Mesenteric fat pad (tissue), 1 donor: ENCODE measurements around the gene ESYT1. TPM values are rescaled to one million over a fixed set of nuclear protein-coding genes. Genes with fewer than 3 reads are reported as not detected.

Experiments
- DNase-seq: peaks from one replicate; pipeline ENCODE4 v3.0.0-alpha.2; 2020; ENCODE audit warnings: low spot score
- total RNA-seq: library from RNA; stranded (reverse); fragmentation: NEBNext Ultra II Directional; extraction: Animal tissue kit (Norgen Biotek cat#: 25700); gene quantifications from one replicate; pipeline ENCODE4 v1.2.1, GENCODE V29; 2021
- donor health status: DM: yes; HTN: yes; CAD: no.

Gene ESYT1
- total RNA-seq, 1 donor from 2014 or later, result 435 TPM

DNA sequence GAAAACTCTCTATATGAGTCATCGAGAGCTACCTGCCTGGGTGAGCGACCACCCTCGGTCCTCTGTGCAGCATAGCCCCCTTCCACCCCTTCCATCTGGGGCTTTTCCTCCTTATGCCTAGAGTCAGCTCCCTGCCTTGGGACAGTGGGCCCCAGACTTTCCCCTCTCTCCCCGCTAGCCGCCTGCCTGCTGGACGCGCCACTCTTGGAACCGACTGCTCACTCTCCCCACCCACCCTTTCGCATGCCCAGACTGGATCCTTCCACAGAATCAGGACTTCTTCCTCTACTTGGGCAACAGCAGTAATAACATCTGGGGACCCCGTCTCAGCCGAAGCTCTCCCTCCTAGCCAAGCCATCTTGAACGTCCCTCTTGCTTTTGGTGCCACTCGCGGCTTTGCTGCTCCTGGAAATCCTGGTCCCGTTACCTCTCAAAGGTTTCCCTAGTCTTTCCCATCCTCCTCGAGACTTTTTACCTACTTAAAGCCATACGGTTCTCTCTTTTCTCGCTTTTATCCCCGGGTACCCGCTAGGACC lies 671 bp downstream of the ESYT1 start:
- no peak for DNase-seq

DNA sequence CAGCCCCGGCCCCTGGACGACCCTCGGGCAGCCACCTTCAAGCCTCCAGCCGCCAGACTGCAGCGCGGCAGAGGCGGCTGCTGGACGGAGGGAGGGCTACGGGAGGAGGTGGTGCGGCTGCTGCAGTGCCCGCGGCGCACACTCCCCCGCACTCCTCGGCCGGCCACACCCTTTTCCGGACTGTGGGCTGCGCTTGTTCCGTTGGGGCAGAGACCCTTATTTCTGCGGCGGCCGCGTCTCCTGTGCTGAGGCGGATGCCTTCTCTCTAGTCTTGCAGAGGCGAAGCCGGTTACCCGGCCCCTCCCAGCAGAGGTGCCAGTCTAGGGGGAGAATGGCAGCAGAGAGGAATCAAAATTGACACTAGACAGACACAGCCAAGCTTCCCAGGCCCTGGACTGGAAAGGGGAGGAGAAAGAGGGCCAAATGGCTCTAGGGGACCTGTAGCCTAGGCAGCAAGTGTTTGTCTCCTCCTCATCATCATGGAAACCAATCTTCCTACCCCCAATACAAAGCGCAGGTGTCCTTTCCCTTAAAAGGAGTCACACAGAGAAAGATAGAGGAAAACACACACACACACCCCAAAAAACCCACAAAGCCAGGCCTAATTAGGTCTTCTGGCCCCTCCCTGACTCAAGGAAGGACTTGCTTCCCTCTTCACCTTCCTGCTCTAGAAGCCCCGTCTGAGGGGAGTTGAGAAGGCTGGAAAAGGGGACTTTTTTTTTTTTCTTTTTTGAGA lies 1.3 kb downstream of the ESYT1 start:
- DNase-seq, result no peak

DNA sequence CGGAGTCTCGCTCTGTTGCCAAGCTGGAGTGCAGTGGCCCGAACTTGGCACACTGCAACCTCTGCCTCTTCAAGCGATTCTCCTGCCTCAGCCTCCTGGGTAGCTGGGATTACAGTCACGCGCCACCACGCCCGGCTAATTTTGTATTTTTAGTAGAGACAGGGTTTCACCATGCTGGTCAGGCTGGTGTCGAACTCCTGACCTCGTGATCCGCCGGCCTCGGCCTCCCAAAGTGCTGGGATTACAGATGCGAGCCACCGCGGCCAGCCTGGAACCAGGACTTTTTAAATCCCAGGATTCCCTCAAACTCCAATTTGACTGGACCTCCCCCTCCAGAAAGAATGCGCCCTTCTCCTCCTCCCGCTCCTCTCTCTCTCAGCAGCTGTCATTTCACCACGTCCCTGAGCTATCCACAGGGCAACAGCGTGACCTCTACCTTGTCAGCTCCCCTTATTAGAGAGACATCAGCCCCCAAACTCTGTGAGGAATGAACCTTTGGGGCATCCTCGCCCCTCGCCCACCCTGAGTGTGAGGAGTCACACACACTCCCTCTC lies 2.0 kb downstream of the ESYT1 start:
- no peak for DNase-seq

DNA sequence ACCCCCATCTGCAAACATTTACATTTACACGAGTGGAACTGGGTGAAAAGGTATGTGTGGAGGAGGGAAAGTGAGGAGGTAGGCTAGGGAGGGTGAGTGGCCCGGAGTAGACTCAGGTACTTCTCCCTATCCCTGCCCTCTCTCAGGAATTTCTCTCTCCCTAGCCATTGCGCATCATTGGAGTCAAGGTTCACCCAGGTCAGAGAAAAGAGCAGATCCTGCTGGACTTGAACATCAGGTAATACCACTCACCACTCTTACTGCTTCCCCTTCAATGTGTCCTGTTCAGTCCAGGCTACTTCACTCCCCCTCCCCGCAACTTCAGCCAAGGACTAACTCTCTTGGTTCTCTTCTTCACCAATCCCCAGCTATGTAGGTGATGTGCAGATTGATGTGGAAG lies 2.8 kb downstream of the ESYT1 start:
- no peak for DNase-seq

DNA sequence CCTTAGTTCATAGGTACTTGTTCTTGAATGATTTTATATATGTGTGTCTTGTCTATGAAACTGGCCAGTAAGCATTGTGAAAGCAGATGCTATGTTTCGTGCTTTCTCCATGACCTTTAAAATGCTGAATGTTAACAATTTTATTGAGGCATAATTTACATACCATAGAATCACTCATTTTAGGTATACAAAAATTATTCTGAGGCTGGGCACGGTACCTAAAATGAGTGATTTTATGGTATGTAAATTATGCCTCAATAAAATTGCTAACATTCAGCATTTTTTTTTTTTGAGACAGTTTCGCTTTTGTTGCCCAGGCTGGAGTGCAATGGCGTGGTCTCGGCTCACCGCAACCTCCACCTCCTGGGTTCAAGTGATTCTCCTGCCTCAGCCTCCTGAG lies 6.8 kb downstream of the ESYT1 start:
- DNase-seq, result no peak

DNA sequence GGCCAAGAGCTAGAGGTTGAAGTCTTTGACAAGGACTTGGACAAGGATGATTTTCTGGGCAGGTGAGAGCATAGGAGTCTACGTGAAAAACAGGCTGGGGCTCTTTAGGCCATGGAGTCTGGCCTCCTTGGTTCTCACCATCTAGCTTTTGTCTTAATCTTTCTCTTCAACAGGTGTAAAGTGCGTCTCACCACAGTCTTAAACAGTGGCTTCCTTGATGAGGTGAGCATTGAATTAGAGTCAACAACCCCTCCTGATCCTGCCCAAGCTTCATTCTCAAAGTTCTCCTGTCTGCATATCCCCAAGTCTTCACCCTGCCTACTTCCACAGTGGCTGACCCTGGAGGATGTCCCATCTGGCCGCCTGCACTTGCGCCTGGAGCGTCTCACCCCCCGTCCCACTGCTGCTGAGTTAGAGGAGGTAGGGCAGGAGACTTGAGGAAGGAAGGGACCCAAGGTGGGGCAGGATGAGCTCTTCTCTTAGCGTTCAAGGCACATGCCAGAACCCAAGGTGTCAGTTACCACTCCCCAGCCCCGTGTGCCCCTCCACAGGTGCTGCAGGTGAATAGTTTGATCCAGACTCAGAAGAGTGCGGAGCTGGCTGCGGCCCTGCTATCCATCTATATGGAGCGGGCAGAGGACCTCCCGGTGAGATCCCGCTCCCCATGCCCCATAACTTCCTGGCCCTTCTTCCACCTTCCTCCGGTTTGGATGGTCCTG lies 9.9 kb downstream of the ESYT1 start:
- no peak for DNase-seq

DNA sequence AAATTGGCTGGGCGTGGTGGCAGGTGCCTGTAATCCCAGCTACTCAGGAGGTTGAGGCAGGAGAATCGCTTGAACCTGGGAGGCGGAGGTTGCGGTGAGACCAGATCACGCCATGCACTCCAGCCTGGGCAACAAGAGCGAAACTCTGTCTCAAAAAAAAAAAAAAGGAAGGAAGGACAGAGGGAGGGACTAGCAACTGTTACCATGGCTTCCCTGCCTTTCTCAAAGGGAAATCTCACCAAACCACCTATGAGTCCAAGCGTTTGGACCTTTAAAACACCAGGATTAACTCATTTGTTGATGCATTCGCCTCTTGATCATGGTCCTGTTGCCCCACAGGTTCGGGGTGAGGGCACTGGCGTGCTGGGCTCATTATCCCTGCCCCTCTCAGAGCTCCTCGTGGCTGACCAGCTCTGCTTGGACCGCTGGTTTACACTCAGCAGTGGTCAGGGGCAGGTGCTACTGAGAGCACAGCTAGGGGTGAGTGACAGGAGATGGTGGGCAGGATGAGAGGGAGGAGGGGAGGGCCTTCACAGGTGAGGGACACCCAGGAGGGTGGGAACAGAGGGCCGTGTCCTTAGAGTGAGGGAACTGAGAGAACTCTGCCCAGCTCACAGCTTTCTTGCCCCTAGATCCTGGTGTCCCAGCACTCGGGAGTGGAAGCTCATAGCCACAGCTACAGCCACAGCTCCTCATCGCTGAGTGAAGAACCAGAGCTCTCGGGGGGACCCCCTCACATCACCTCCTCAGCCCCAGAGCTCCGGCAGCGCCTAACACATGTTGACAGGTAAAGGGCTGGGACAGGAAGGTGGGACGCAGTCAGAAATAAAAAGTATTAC lies 14.1 kb downstream of the ESYT1 start:
- no peak for DNase-seq

DNA sequence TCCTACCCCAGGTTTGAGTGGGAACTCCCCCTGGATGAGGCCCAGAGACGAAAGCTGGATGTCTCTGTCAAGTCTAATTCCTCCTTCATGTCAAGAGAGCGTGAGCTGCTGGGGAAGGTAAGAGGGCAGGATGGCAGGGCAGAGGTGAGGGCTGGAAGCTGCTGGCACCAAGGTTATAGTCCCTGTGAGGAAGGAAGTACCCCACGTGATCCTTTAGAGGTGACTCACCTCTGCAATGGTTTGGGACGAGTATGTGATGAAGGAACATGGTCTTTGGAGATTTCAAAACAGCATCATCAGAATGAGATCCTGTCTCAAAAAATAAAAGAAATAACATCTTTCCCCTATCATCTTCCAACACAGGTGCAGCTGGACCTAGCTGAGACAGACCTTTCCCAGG lies 15.2 kb downstream of the ESYT1 start:
- DNase-seq, result no peak

DNA sequence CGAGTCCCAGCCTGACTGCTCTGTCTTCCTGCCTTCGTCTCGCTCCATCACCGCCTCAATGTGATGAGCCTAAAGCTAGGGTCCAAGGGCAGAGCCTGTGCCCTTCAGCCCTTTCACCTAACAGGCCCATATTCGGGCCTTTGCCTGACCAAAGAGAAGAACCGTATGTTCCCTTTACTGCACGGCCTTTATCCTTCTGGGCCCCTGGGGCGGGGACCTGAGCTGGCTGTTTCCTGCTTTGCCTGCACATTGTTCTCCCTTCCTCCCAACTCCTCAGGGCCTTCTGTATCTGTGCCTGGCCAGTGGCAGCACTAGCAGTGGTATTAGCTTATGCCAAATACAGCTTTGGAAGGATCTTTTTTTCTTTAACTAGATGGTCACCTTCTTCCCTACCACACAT lies 15.8 kb downstream of the ESYT1 start:
- DNase-seq, result no peak

DNA sequence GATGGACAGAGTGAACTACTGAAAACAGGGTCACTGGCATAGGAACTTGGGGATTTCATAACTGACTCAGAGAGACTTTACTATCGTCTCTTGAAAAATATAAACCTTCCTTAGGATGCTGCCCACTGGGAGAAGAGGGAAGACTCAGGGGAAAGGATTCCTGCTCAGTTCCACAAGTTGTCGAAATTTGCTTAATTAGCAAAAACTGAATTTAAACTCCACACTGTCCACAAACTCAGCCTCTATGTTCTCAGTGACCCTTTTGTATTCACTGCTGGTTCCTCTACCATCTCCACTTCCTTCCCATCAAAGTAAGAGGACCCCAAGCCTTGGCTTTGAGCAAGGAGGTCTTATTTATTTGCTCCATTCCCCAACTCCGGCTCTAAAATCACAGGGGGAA lies 17.1 kb downstream of the ESYT1 start:
- no peak for DNase-seq

DNA sequence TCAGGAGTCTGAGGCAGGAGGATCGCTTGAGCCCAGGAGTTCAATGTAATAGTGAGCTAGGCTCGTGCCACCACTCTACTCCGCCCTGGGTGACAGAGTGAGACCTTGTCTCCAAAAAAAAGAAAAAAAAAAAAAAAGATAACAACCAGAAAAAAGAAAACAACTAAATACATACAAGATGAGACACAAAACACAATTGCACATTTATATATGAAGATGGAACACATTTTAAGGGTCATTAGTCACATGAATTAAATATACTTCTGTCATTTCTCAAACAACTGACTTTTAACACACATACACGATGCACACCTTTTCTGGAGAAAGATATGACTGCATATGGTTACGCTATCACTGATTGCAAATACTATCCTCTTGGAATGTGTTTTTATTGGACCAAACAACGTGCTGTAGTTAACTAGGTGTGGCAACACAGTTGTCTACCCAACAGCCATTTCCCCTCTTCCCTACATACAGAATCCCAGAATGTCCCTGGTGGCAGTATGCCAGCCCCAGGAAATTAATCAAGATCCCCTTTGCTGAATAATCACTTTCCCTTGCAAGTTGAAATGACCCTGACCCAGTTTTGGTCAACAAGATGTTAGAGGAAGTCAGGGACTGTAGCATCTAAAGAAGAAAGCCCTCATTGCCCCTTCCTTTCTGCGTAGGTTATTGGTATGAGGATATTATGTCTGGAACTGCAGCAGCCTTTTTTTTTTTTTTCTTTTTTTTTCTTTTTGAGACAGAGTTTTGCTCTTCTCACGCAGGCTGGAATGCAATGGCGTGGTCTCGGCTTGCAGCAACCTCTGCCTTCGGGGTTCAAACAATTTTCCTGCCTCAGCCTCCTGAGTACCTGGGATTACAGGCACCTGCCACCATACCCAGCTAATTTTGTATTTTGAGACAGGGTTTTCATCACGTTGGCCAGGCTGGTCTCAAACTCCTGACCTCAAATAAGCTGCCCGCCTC lies 18.7 kb downstream of the ESYT1 start:
- no peak for DNase-seq

DNA sequence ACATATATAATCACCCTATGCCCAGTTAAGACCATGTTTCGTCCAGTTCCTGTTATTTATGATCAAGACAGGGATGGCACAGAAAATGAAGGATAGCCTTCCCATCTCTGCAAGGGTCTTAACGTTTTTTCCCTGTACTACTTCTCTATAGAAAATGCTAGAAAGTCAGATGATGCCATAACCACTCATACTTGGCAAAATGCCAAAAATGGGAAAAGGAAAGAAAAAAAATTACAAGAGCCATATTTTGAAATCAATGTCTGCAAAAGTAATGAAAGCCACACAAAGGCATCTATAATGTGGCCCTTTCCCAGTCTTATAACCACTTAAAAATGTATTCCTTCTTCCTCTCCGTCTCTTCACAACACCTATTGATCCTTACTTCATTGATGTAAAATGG lies 22.5 kb downstream of the ESYT1 start:
- no peak for DNase-seq

DNA sequence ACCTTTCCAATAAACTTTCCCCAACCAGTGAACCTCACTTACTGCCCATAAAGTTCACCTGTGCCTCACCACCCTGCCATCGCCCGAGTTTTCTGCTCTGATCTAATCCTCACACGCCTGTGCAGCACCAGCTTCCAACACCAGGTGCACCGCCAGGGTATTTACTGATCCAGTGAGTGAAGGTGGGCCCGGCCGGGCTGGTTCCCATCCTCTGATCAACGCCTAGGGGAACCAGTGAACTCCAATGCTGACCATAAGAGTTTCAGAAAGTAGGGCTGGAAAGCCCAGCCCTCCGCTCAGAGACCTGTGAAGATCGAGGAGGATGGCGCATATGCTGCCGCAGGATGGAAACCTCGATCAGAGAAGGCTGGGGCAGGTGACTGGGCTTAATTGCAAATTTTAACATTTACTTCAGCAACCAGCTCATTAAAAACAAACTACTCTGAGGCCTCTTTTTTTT lies 23.6 kb downstream of the ESYT1 start:
- no peak for DNase-seq

DNA sequence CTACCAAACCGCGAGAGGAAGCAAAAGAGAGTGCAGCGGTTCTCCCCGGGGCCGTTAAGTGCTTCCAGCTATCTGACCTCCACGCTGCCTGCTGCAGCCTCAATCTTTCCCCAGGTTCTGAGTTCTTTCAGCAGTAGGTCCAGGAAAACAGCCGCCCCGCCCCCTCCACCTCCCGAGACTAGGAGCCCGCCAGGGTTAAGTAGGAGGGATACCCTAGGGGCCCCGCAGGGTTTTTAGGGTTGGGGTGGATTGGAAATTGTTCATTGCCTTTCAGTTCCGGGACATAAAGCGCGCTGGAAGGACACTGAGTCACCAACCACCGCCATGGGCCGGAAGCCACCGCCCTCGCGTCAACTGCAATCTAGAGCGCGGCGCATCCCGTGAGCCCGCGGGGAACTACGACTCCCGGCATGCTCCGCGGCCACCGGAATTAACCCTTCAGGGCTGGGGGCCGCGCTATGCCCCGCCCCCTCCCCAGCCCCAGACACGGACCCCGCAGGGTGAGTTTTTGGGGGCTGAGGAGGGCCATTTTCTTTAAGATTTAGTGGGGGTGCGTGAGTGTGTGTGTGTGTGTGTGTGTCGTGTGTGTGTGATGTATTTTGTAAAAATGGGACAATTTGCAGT lies 24.2 kb downstream of the ESYT1 start, which contains the start of gene MYL6B:
Gene MYL6B, plus strand, starts transcription at position 456 of the 624 bp plus-strand sequence. CDS start 1,332 bp downstream, outside the sequence.
- DNase-seq, result peak; percentile 98

DNA sequence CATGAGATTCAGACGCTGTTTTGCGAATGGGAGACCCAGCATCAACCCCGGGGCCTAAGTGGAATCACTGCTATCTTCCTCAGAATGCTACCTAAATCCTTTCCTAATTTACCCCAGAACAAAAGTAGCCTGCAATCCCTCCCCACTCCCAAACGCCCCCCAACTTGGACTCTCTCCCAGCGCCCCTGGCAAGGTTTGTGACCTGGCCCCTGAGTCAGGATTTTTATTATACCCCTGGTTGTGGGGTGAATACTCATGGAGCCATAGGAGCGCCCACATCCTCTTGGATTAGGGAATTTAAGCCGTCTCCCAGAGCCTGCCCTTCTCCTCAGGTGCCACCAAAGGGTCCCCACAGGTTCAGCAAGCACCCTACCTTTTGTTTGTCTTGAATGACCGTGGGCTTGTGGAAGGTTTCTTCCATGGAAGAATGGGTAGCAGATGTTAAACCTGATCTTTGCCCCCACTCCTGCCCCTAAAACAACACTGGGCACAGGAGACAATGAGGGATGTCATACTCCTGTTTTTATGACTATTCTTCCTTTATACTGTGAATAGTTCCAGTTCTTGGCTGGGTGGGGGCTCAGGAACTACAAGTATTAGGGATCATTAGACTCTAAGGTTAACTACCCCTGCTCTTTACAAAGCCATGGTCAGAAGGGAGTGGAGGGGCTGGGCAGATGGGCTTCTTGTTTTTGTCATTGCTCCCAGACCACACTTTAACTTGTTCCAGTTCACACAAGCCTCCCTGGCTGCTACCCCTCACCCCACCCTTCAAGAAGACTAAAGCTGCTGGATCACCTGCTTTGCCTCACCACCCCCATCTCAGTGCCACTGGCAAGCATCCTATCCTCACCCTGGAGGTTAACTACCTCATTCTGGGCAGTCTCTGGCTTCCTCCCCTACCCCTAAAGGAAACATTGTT lies 24.9 kb downstream of the ESYT1 start:
- DNase-seq, result no peak

DNA sequence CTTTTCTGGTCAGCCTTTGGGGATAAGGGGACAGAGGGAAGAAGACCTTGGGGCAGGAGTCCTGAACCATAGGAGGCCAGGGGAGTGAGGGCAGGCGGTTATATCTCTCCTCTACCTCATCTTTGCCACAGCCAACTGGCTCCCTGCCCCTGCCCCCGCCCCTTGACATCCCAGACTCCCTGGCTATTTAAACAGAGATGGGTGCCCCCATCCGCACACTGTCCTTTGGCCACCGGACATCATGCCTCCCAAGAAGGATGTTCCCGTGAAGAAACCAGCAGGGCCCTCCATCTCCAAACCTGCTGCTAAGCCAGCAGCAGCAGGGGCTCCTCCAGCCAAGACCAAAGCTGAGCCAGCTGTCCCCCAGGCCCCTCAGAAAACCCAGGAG lies 25.6 kb downstream of the ESYT1 start:
- DNase-seq, result no peak

DNA sequence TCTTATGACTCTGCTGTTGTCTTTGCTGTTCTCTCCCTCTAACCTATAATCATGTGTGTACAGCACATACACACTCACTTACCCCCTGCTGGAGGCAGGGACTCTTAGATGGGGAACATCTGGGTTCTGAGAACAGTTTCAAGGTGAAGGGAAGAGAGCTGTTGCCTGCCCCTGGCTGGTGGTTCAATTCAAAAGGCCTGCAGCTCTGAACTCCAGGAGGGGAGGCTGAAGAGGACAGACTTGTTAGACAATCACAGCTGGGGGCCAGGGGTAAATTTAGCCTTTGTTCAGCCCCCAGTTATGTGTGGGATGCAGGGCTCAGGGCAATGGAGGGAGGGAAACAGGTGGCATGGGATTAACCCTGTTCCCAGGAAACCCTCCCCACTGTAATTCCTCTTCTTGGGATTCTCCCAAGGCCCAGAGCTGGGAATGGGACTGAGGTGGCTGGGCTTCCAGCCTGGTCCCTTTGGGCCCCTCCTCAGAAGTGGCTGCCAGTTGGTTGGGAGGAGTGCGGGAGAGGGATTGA lies 26.2 kb downstream of the ESYT1 start:
- DNase-seq, result no peak

DNA sequence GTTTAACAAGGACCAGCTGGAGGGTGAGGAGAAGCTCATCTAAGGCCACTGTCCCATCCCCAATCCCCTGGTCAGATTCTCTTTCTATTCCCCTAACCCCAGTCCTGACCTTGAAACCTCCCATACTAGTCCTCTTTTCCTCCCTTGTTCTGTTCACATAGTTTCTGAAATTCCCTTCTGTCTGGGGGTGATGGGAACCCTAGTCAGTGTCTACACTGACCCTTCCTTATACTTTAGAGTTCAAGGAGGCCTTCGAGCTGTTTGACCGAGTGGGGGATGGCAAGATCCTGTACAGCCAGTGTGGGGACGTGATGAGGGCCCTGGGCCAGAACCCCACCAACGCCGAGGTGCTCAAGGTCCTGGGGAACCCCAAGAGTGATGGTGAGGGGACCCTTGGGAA lies 26.8 kb downstream of the ESYT1 start:
- DNase-seq, result no peak
